Neuronal stem cell (in vitro differentiated cells): ENCODE data around the gene CRYBB1.

Source experiments
- DNase-seq: peaks from one replicate; pipeline ENCODE4 v3.0.0-alpha.2; 2013; ENCODE audit warnings: low spot score
- H2AFZ ChIP-seq: one replicate; pipeline ENCODE4 v1.6.1; 2013; ENCODE audit warnings: mild to moderate bottlenecking, low read length, inconsistent platforms
- H2AK5ac ChIP-seq: 2 replicates; pipeline ENCODE4 v1.6.1; 2013; ENCODE audit warnings: low read depth, mild to moderate bottlenecking, inconsistent platforms, low read length, moderate library complexity, mixed read lengths
- H2BK120ac ChIP-seq: 2 replicates; pipeline ENCODE4 v1.6.1; 2013; ENCODE audit warnings: low read depth, mild to moderate bottlenecking, inconsistent platforms, low read length, moderate library complexity, mixed read lengths
- H2BK12ac ChIP-seq: one replicate; pipeline ENCODE4 v1.6.1; 2013; ENCODE audit warnings: low read length, inconsistent platforms
- H2BK15ac ChIP-seq: 2 replicates; pipeline ENCODE4 v1.6.1; 2013; ENCODE audit warnings: mild to moderate bottlenecking, low read length, inconsistent platforms, mixed read lengths
- H2BK5ac ChIP-seq: one replicate; pipeline ENCODE4 v1.6.1; 2013; ENCODE audit warnings: inconsistent platforms, mild to moderate bottlenecking, low read length, moderate library complexity
- H3K14ac ChIP-seq: one replicate; pipeline ENCODE4 v1.6.1; 2013; ENCODE audit warnings: low read length, inconsistent platforms
- H3K18ac ChIP-seq: 2 replicates; pipeline ENCODE4 v1.6.1; 2013; ENCODE audit warnings: low read length, inconsistent platforms
- H3K23ac ChIP-seq: 2 replicates; pipeline ENCODE4 v1.6.1; 2013; ENCODE audit warnings: low read depth, mild to moderate bottlenecking, mixed read lengths, low read length, inconsistent platforms; ENCODE audit not compliant: poor library complexity
- H3K27ac ChIP-seq: replicated peaks from 3 replicates; pipeline ENCODE4 v1.5.1; 2013; ENCODE audit warnings: low read length, inconsistent platforms
- H3K27me3 ChIP-seq, 3 experiments: 2 replicates each; pipeline ENCODE4 v1.6.1; 2013; ENCODE audit warnings: low read length in 3 of 3, mild to moderate bottlenecking in 2 of 3, inconsistent platforms in 1 of 3, low read depth in 1 of 3, mixed read lengths in 1 of 3, moderate library complexity in 1 of 3; ENCODE audit not compliant: control insufficient read depth in 3 of 3, insufficient read depth in 3 of 3
- H3K36me3 ChIP-seq, 2 donors: replicated peaks in 1 of 2; 2 replicates each; pipeline ENCODE4 v1.6.1; 2013; ENCODE audit warnings: low read length in 2 of 2; ENCODE audit not compliant: control insufficient read depth in 2 of 2, insufficient read depth in 2 of 2
- H3K4ac ChIP-seq: 2 replicates; pipeline ENCODE4 v1.6.1; 2013; ENCODE audit warnings: inconsistent platforms, mild to moderate bottlenecking, low read length, moderate library complexity
- H3K4me1 ChIP-seq, 2 donors: 1 replicate in 1 of 2; 2 replicates in 1 of 2; pipeline ENCODE4 v1.6.1; 2013; ENCODE audit warnings: low read length in 2 of 2, low read depth in 1 of 2; ENCODE audit not compliant: control insufficient read depth in 2 of 2, insufficient read depth in 1 of 2
- H3K4me2 ChIP-seq: one replicate; pipeline ENCODE4 v1.6.1; 2013; ENCODE audit warnings: mild to moderate bottlenecking, low read length, inconsistent platforms; ENCODE audit not compliant: insufficient read depth, poor library complexity, severe bottlenecking
- H3K4me3 ChIP-seq, 2 donors: 2 replicates each; pipeline ENCODE4 v1.5.1; 2013; ENCODE audit warnings: low read length in 2 of 2, mild to moderate bottlenecking in 2 of 2, inconsistent platforms in 1 of 2, moderate library complexity in 1 of 2
- H3K79me1 ChIP-seq: one replicate; pipeline ENCODE4 v1.6.1; 2013; ENCODE audit warnings: low read depth, mild to moderate bottlenecking, inconsistent platforms, low read length, moderate library complexity
- H3K9ac ChIP-seq: one replicate; pipeline ENCODE4 v1.6.1; 2013; ENCODE audit warnings: mild to moderate bottlenecking, low read depth, low read length, inconsistent platforms; ENCODE audit not compliant: poor library complexity
- H3K9me3 ChIP-seq, 2 donors: replicated peaks in 1 of 2; 2 replicates each; pipeline versions ENCODE3 to v1.6.1; 2013; ENCODE audit warnings: low read length in 2 of 2, mild to moderate bottlenecking in 2 of 2, inconsistent platforms in 1 of 2, low read depth in 1 of 2, mixed read lengths in 1 of 2, moderate library complexity in 1 of 2; ENCODE audit not compliant: control insufficient read depth in 2 of 2, insufficient read depth in 1 of 2
- H4K8ac ChIP-seq: one replicate; pipeline ENCODE4 v1.6.1; 2013; ENCODE audit warnings: low read depth, mild to moderate bottlenecking, inconsistent platforms, low read length, moderate library complexity
- H4K91ac ChIP-seq: one replicate; pipeline ENCODE4 v1.6.1; 2013; ENCODE audit warnings: low read length, low read depth, mild to moderate bottlenecking, inconsistent platforms; ENCODE audit not compliant: poor library complexity
- WGBS, 2 donors: extraction: QIAGEN DNeasy Blood & Tissue Kit; methylation state at CpG; one replicate each; pipeline ENCODE4 v1.1.7; 2013; ENCODE audit warnings: missing lambda C conversion rate in 2 of 2, mixed read lengths in 1 of 2; ENCODE audit not compliant: insufficient read length in 2 of 2, insufficient replicate concordance in 1 of 2; ENCODE audit errors: extremely low coverage in 2 of 2; 5-methylcytosine and 5-hydroxymethylcytosine counted together

CRYBB1 gene

GRCh38 chr22:26658161-26658560, 40.3 kb upstream of the CRYBB1 start:
- H2AK5ac ChIP-seq: peak overlapping the region; percentile 59
- H3K79me1 ChIP-seq: no peaks in the 10 kb centered on the region
- WGBS, 2 donors: no CpG with 5 or more reads among the region's 11 CpGs
- H3K4ac ChIP-seq: no peak overlapping the region
- peak overlapping the region; percentile 63 to 92 for H3K4me3 ChIP-seq
- peak overlapping the region; percentile 84 for H2BK5ac ChIP-seq
- H2BK12ac ChIP-seq: peak overlapping the region; percentile 75
- H3K36me3 ChIP-seq: peaks cover under 1 to 19% of the 10 kb centered on the region in 2 donors
- H3K27ac ChIP-seq: peak overlapping the region; percentile 80
- no peak overlapping the region for H2AFZ ChIP-seq
- H3K4me2 ChIP-seq: peak overlapping the region; percentile 86
- DNase-seq: no peak
- peaks cover 0 to under 1% (median 0%) of the 10 kb centered on the region in 3 experiments for H3K27me3 ChIP-seq
- H3K9me3 ChIP-seq: no peaks in the 10 kb centered on the region
- H3K9ac ChIP-seq: peak overlapping the region; percentile 47
- peak overlapping the region; percentile 77 for H2BK120ac ChIP-seq
- peak overlapping the region; percentile 40 for H2BK15ac ChIP-seq
- H3K14ac ChIP-seq: no peak overlapping the region
- peak overlapping the region; percentile 34 for H3K23ac ChIP-seq
- peak overlapping the region; percentile 93 for H3K18ac ChIP-seq
- no peak overlapping the region for H4K8ac ChIP-seq
- H3K4me1 ChIP-seq: peaks cover 20 to 27% of the 10 kb centered on the region in 2 donors
- H4K91ac ChIP-seq: no peak overlapping the region

- no peaks in the 10 kb centered on the region for H3K9me3 ChIP-seq
- peak within 1 kb of the TSS; percentile 80 for H3K4ac ChIP-seq
- peak within 1 kb of the TSS; percentile 91 for H2AFZ ChIP-seq
- H4K8ac ChIP-seq: no peak within 1 kb of the TSS
- peak within 1 kb of the TSS; percentile 89 for H2BK120ac ChIP-seq
- H3K4me1 ChIP-seq: peaks cover 20 to 27% of the 10 kb centered on the region in 2 donors
- peak within 1 kb of the TSS; percentile 91 for H3K14ac ChIP-seq
- peak within 1 kb of the TSS; percentile 80 for H3K27ac ChIP-seq
- no CpG with 5 or more reads among the region's 62 CpGs for WGBS, 2 donors
- H3K4me2 ChIP-seq: peak within 1 kb of the TSS; percentile 86
- H3K36me3 ChIP-seq: peaks cover 0 to 9% of the 10 kb centered on the region in 2 donors
- H3K9ac ChIP-seq: peak within 1 kb of the TSS; percentile 92
- peak within 1 kb of the TSS; percentile 59 for H2AK5ac ChIP-seq
- peak; percentile 69 for DNase-seq
- H2BK15ac ChIP-seq: peak within 1 kb of the TSS; percentile 40
- no peaks in the 10 kb centered on the region for H3K79me1 ChIP-seq
- peak within 1 kb of the TSS; percentile 99 for H3K18ac ChIP-seq
- no peak within 1 kb of the TSS for H4K91ac ChIP-seq
- peak within 1 kb of the TSS; percentile 84 for H2BK5ac ChIP-seq
- peak within 1 kb of the TSS; percentile 75 for H2BK12ac ChIP-seq
- H3K4me3 ChIP-seq: peak within 1 kb of the TSS; percentile 63 to 92
- peaks cover 0 to 4% (median 0%) of the 10 kb centered on the region in 3 experiments for H3K27me3 ChIP-seq
- peak within 1 kb of the TSS; percentile 34 for H3K23ac ChIP-seq
Measured at GRCh38 chr22:26656891-26657851, 39.3 kb upstream of the CRYBB1 start, which contains the start of gene MIAT. Gene MIAT (plus strand): TSS chr22:26657588.

- no peak overlapping the region for H2BK12ac ChIP-seq
- no peak overlapping the region for H3K18ac ChIP-seq
- H2AK5ac ChIP-seq: no peak overlapping the region
- H3K23ac ChIP-seq: no peak overlapping the region
- H3K9ac ChIP-seq: no peak overlapping the region
- H3K9me3 ChIP-seq: no peaks in the 10 kb centered on the region
- DNase-seq: no peak
- H2AFZ ChIP-seq: no peak overlapping the region
- no peak overlapping the region for H3K4me2 ChIP-seq
- H2BK15ac ChIP-seq: peak overlapping the region; percentile 54
- no peak overlapping the region for H4K8ac ChIP-seq
- H3K14ac ChIP-seq: no peak overlapping the region
- no peak overlapping the region for H2BK120ac ChIP-seq
- peaks cover 0 to 12% (median 0%) of the 10 kb centered on the region in 3 experiments for H3K27me3 ChIP-seq
- no peaks in the 10 kb centered on the region for H3K79me1 ChIP-seq
- no peak overlapping the region for H3K4me3 ChIP-seq
- no peak overlapping the region for H3K27ac ChIP-seq
- WGBS, 2 donors: no CpG with 5 or more reads among the region's 10 CpGs
- no peak overlapping the region for H2BK5ac ChIP-seq
- no peaks in the 10 kb centered on the region for H3K36me3 ChIP-seq
- no peak overlapping the region for H3K4ac ChIP-seq
- H3K4me1 ChIP-seq: peaks cover 17 to 31% of the 10 kb centered on the region in 2 donors
- no peak overlapping the region for H4K91ac ChIP-seq
Measured at GRCh38 chr22:26651815-26652214, 34.0 kb upstream of the CRYBB1 start.
